Epithelial cell of esophagus (primary cell): ENCODE data around the gene CARD11.
A peak's percentile ranks its signal among the peaks of the same experiment; 100 is the strongest.

ENCODE experiments used
- DNase-seq: peaks from one replicate; pipeline ENCODE4 v3.0.0; 2010; ENCODE audit warnings: low read depth
- H3K4me3 ChIP-seq: 2 replicates; pipeline ENCODE4 v1.5.1; 2011; ENCODE audit warnings: mild to moderate bottlenecking, low read length, control low read depth
- CTCF ChIP-seq: IDR thresholded peaks from 2 replicates; pipeline ENCODE4 v1.5.1; 2011; ENCODE audit warnings: low read depth, mild to moderate bottlenecking, low read length, control low read depth, inconsistent platforms; ENCODE audit not compliant: insufficient read depth; ENCODE audit errors: missing control alignments

CARD11 gene

GRCh38 chr7:3066506-3066905 lies 22.8 kb upstream of the CARD11 start:
- H3K4me3 ChIP-seq = no peak overlapping the region
- no peak for TF ChIP-seq CTCF
- DNase-seq = no peak

- H3K4me3 ChIP-seq = no peak overlapping the region
- DNase-seq = peak; percentile 25
- TF ChIP-seq CTCF = peak; percentile 50
Measured at GRCh38 chr7:3065724-3066143, 22.1 kb upstream of the CARD11 start.

- DNase-seq = no peak
- no peak for TF ChIP-seq CTCF
- H3K4me3 ChIP-seq = no peak overlapping the region
Measured at GRCh38 chr7:3064067-3064466, 20.4 kb upstream of the CARD11 start.

GRCh38 chr7:3063016-3063753 lies 19.5 kb upstream of the CARD11 start:
- DNase-seq = no peak
- TF ChIP-seq CTCF = no peak
- no peak overlapping the region for H3K4me3 ChIP-seq

GRCh38 chr7:3057066-3057420 lies 13.4 kb upstream of the CARD11 start:
- no peak for TF ChIP-seq CTCF
- DNase-seq = no peak
- H3K4me3 ChIP-seq = no peak overlapping the region

GRCh38 chr7:3056234-3057065 lies 12.8 kb upstream of the CARD11 start:
- DNase-seq = no peak
- TF ChIP-seq CTCF = no peak
- H3K4me3 ChIP-seq = no peak overlapping the region
